GM21619 (cell line): ENCODE measurements around the gene SERPINA4.
"Not testable (repeated sequence)": the region's sequence is repeated elsewhere in the genome, so short reads cannot be mapped to it uniquely, and the experiment has no call there.

Experiments used
- ATAC-seq: cut with Tn5 transposase; IDR thresholded peaks from one replicate; pipeline ENCODE4 v1.9.1; 2021; ENCODE audit not compliant: unreplicated experiment

The SERPINA4 gene

GRCh38 chr14:94564381-94564780 is 3.1 kb downstream of the SERPINA4 start:
- no peak for ATAC-seq

DNA sequence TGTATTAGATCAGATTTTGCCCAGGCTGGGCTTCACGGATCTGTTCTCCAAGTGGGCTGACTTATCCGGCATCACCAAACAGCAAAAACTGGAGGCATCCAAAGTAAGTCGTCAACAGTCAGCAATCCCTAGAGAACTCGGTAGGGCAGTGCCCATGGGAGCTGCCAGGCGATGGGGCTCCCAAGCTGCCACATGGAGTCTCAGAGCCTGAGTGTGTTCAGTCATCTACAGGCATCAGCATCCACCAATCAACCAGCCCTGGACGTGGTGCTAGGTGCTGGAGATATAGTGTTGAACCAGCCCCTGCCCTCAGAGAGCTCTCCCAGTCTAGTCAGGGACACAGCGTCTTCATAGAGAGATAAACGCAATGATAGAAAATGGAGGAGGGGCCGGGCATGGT is 6.9 kb downstream of the SERPINA4 start:
- no peak for ATAC-seq

DNA sequence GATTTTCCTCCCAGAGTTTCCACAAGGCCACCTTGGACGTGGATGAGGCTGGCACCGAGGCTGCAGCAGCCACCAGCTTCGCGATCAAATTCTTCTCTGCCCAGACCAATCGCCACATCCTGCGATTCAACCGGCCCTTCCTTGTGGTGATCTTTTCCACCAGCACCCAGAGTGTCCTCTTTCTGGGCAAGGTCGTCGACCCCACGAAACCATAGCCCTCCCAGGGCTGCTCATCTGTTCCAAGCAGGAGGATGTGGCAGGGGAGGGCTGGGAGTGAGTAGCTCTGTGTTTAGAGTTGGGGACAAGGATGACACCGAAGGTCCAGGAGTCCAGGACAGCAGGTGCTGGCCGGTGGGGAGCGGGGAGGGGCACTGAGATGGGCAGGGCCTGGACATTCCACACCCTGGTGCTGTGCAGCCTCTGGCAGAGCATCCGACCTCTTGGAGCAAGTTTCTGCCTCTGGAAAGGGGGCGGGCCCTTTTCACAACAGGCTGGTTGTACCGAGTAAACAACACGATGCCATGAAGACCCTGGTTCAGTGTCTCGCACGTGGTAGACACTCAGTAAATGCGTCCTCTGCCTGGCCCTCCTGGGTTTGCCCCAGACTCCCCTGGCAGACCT is 8.2 kb downstream of the SERPINA4 start:
- no peak for ATAC-seq

- ATAC-seq, result no peak
Observed at GRCh38 chr14:94570002-94570400, 8.8 kb downstream of the SERPINA4 start.

- ATAC-seq, result no peak
Observed at GRCh38 chr14:94570440-94570839, 9.2 kb downstream of the SERPINA4 start.

GRCh38 chr14:94571395-94571794 is 10.2 kb downstream of the SERPINA4 start:
- ATAC-seq, result no peak

DNA sequence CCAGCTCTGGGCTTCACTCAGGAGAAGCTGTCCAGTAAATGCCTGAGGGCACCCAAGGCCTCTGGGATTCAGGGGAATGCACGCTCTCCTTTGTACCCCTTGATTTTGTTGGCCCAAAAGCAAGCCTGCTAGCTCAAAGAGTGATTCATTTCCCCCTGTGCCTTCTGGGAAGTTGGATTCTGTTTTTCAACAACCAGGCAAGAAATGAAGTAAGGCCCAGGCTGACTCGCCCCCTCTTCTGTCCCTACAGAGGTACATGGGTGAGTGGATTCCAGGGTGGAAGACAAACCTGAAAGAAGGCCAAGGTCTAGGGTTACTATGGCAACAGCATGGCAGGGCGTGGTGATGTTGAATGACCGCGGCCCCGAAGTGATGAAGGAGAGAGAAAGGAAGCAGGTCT is 10.7 kb downstream of the SERPINA4 start:
- ATAC-seq, result no peak

- ATAC-seq, result no peak
Observed at GRCh38 chr14:94572637-94573303, 11.5 kb downstream of the SERPINA4 start.

- ATAC-seq, result no peak
Observed at GRCh38 chr14:94573475-94574277, 12.4 kb downstream of the SERPINA4 start.

DNA sequence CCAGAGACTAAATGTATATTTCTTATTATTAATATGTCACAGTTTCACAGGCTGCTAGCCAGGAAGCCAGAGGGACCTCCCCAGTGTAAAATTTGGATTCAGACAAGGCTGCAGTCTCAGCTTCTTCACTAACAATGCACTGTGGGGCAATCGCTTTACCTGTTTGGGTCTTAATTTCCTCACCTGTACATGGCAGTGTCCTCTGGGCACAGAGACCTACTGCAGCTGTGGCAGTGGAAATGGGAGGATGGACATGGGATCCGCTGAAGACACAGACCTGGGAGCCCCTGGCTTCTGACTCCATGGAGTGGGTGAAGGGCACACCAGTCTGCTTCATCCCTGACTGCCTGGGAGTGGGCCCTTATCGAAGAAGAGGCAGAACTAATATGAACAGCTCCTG is 13.1 kb downstream of the SERPINA4 start:
- ATAC-seq, result no peak

GRCh38 chr14:94575730-94576585 is 14.7 kb downstream of the SERPINA4 start:
- ATAC-seq, result no peak

DNA sequence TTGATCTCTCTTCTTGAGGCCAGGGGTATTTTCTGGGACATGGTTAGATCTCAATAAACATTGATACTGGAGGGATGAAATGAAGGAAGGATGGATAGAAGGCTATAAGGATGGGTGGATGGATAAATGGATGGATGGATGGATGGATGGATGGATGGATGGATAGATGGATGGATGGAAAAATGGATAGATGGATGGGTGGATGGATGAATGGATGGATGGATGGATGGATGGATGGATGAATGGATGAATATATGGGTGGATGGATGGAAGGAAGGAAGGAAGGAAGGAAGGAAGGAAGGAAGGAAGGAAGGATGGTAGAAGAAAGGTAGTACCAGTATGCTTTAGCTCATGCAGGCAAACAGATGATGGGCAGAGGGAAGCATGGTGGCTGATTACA is 16.2 kb downstream of the SERPINA4 start:
- ATAC-seq, result not testable (repeated sequence)

DNA sequence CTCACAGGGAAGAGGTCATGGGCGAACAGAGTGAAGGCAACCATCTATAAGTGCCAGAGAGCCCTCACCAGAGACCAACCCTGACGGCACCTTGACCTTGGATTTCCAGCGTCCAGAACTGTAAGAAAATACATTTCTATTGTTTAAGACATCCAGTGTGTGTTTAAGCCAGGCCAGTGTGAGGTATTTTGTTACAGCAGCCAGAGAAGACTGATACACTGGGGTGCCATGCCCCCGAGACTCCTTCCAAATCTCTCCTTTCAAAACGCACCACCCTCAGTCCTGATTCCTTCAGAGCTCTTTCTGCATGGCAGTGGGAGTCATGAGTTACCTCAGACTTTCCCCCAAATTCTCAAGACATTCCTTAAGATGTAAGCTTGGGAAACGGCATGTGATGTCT is 17.5 kb downstream of the SERPINA4 start:
- no peak for ATAC-seq

- ATAC-seq, result no peak
Observed at GRCh38 chr14:94581127-94581999, 20.1 kb downstream of the SERPINA4 start, which contains the start of gene SERPINA5. TSS of gene SERPINA5 (plus strand) at chr14:94581426. CDS start at chr14:94587363, 5,937 bp downstream.

DNA sequence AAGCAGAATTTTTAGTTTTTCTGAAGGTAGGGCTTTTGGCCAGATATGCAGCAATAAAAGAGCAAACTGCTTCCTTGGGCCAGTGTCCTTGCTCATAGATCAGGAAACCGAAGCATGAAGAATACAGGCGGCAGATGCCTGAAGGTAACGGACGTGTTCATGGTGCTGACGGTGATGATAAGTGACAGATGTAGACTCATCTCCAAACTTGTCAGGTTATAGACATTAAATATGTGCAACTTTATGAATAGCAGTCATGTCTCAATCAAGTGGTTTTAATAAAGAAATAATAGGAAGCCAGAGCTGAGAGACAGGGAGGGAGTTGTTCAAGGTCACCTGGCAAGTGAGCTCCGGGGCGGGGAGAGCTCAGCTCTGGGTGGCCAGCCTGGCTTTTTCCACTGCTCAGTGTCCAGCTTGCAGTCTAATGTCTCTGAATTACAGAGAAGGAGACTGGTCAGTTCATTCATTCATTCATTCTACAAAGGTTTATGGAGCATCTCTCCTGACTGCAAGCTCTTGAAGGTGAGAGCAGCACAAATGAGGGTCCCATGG is 21.0 kb downstream of the SERPINA4 start:
- no peak for ATAC-seq

DNA sequence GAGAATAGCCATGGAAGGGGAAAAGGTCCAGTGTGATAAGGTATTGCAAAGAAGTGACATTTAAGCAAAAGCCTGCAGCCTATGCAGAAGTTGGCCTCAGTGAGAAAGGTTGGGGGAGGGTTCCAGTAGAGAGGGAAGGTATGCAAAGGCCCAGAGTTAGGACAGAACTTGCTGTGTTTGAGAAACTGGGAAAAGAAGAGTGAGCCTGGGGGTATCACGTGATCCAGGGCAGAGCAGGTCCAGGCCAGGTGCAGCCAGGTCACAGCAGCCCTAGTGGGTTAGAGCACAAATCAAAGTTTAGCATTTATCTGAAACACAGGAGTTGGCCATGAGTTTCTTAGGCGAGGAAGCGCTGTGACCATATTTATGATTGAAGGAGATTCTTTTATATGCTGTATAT is 21.6 kb downstream of the SERPINA4 start:
- no peak for ATAC-seq

- ATAC-seq, result no peak
Observed at GRCh38 chr14:94583557-94583956, 22.3 kb downstream of the SERPINA4 start.

DNA sequence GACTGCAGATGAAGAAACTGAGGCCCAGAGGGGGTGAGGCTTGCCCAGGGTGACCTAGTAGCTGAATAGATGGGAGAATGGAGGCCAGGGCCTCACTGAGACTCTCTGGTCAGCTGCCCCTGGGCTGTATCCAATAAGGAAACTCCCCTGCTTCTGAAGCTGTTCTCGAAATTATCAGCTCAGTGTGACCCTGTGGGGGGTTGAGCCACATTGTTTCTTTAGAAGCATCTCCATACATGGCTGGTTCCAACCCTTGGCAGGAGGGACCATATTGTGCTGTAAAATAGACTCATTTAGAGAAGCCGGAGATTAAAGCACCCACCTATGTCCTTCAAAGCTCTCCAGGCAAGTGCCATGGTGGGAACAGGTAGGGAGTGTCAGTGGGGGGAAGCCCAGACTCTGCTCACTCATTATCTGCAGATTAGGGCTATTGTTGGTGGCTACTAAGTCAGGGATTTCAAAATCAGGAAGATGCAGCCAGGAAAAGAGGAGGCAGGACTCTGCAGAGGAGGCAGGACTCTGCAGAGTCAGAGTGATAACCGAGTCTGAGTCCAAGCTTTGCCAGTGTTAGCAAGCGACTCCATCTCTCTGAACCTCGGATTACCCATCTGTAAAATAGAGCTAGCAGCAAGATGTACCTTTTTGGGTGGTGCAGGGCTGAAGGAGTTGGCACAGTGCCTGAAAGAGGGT is 23.5 kb downstream of the SERPINA4 start:
- ATAC-seq, result no peak

DNA sequence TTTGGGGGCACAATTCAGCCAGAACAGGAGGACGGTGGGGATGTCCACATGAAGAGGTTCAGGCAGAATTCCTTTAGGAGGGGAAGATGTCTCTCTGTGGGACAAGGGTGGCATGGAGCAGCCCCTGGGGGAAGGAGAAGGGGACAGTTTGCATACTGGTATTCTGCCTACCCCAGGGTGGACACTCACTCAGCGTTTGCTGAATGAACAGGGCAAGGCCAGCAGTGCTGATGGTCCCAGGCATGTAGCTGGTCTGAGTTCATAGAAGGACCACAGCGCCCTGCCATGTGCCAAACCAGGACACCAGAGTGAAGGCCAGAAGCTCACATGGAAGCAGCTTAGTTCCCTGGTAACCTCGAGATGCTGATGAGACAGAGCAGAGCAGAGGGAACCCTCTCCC is 25.4 kb downstream of the SERPINA4 start:
- no peak for ATAC-seq
